Renal pelvis (tissue), 4 donors: ENCODE data around the gene CHP1. TPM values are rescaled to one million over a fixed set of nuclear protein-coding genes. Genes with fewer than 3 reads are reported as not detected.
"Not testable (repeated sequence)": the region's sequence is repeated elsewhere in the genome, so short reads cannot be mapped to it uniquely, and the experiment has no call there.

Experiments used
- DNase-seq: peaks from one replicate; pipeline ENCODE4 v3.0.0-alpha.2; 2013
- polyA plus RNA-seq, 3 donors: library from polyadenylated mRNA; unstranded; fragments of 120-200 nt; gene quantifications; one replicate each; pipeline ENCODE4 v1.2.1, GENCODE V29; 2013; ENCODE audit not compliant: insufficient read length in 3 of 3

The CHP1 gene
- polyA plus RNA-seq, 3 donors = 55.0 to 70.8 (median 59.6) TPM

DNA sequence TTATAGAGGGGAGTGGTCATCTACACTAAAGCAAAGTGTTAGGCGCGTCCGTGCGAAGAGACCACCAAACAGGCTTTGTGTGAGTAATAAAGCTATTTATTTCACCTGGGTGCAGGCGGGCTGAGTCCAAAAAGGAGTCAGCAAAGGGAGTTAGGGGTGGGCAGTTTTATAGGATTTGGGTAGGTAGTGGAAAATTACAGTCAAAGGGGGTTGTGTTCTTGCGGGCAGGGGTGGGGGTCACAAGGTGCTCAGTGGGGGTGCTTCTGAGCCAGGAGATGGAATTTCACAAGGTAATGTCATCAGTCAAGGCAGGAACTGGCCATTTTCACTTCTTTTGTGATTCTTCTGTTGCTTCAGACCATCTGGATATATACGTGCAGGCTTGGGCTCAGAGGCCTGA lies 54.2 kb downstream of the CHP1 start:
- no peak for DNase-seq

DNA sequence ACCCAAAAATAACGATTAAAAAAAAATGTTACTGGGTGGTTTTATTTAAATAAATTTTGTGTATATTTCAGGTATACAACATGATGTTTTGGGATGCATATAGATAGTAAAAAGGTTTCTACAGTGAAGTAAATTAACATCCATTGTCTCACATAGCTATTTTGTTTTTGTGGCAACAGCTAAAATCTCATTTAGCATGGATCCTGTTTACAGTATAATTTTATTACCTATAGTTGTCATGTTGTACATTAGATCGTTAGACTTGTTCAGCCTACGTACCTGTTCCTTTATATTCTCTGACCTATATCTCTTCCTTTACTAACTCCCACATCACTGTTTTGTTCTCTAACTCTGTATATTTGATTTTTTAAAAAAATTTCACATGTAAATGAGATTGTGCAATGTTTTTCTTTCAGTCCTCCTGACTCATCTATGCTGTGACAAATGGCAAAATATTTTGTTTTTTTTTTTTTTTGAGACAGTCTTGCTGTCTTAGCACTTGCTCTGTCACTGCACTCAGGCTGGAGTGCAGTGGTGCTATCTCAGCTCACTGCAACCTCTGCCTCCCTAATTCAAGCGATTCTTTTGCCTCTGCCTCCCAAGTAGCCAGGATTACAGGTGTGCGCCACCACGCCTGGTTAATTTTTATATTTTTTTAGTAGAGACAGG lies 55.7 kb downstream of the CHP1 start:
- DNase-seq = no peak

DNA sequence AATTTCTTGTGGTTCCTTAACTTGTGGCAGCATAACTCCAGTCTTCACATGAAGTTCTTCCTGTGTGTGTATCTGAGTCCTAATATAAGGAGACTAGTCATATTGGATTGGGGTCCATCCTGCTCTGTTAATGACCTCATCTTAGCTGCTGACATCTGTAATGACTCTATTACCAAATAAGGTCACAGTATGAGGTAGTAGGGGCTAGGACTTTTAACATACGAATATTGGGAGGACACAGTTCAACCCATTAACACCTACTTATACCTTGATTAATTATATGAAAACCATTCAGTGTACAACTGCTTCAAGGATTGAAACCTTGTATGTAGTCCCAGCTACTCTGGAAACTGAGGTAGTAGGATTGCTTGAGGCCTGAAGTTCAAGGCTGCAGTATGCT lies 57.4 kb downstream of the CHP1 start:
- no peak for DNase-seq

DNA sequence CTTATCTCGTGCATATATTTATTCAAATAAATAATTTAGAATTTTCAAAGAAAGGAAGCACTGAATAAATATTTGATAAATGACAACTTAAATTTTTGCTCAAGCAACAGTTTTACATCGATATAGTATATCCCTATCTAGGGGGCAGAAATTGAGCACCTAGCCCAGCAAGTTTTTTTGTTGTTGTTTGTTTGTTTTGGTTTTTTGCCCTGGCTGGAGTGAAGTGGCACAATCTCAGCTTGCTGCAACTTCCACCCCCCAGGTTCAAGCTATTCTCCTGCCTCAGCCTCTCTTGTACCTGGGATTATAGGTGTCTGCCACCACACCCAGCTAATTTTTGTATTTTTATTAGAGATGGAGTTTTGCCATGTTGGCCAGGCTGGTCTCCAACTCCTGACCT lies 58.9 kb downstream of the CHP1 start:
- no peak for DNase-seq

DNA sequence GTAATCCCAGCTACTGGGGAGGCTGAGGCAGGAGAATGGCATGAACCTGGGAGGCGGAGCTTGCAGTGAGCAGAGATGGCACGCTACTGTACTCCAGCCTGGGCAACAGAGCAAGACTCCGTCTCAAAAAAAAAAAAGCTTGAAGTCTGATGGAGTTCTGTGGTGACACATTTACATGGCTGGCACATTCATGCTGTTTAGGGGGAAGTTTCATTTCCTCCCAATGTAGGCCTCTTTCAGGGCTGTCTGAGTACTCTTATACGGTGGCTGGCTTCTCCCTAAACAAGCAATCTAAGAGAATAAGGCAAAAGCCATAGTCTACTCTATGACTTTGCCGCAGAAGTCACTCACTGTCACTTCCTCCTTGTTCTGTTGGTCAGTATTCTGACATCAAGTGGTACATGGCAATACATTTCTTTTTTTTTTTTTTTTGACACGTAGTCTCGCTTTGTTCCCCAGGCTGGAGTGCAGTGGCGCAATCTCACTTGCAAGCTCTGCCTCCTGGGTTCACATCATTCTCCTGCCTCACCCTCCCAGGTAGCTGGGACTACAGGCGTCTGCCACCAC lies 60.1 kb downstream of the CHP1 start:
- no peak for DNase-seq

DNA sequence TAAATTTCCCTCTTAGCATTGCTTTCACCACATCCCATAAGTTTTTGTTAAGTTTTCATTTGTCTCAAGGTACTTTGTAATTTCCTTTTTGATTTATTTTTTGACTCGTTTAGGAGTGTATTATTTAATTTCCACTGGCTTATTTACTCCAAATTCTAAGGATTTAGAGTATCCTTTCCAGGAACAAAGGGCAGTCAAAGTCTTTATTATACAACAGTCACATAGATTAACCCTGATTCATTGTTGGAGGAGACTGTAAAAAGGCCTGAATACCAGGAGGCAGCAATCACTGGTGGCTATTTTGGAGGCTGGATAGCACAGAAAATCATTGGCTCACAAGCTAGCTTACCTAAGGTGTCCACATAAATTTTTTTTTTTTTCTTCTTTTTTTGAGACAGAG lies 61.5 kb downstream of the CHP1 start:
- DNase-seq = no peak

DNA sequence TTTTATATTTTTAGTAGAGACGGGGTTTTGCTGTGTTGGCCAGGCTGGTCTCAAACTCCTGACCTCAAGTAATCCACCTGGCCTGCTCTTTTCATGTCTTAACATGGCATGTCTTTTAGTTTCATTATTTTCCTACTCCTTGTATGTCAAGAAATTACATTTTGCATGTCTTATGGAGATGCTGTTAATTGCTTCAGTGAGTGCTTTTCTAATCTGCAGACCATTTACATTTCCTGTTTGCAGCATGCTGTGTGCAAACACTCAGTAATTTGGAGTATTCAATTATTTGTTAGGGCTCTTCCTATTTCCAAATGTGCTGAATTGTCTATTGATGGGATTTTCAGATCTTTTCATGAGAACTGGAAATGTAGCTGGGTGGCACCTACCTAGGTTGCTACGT lies 70.1 kb downstream of the CHP1 start:
- not testable (repeated sequence) for DNase-seq

DNA sequence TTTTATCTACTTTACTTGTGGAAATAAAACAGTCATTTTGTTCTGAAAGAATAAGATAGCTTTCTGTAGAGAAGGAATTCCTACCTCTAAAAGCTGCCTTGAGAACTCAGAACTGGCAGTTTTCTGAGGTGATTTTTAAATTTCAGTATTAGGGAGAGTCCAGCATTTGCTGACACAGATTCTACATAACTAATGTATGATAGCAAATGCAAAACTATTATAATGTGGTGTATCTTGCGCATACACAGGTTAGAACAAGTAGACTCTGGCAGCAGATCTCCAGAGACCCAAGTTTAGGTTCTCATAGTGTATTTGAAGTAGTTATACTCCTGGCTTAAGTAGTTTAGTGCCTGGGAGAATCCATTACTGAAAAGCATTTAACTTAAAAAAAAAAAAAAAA lies 70.5 kb downstream of the CHP1 start:
- no peak for DNase-seq

DNA sequence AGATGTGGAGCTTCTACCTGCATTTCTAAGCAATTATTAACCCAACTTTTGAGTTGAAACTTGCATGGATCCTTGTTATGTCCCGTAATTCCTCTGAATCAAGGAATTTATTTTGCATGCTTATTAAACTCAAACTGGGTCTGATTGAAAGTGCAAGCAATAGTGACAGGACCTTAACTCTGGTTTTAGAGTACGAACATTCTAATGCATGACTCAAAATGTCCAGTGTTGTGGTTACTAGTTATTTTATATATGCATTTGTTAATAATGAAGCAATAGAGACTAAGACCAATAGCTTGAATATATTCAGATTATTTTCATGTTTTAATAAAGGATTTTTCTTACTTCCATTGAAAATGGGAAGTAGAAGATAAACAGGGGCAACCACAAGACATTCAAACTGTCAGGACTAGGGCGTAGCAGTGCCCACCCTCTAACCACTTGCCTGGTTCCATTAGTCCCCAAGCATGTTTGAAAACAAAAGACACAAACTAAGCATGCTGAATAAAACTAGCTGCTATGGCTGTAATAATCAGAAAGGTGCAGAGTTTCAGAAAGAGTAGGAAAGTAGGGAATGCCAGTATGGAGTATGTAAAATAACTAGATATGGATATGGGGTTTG lies 73.2 kb downstream of the CHP1 start:
- DNase-seq = no peak

DNA sequence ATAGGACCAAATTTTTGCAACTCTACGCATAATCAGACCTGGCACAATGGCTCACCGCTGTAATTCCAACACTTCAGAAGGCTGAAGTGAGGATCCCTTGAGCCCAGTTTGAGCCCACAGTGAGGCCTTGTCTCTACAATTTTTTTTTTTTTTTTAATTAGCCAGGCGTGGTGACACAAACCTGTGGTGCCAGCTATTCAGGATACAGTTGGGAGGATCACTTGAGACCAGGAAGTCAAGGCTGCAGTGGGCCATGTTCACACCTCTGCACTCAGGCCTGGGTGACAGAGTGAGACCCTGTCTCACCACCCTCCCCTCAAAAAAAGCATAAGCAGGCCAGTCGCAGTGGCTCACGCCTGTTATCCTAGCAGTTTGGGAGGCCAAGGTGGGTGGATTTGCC lies 76.6 kb downstream of the CHP1 start:
- DNase-seq = no peak

DNA sequence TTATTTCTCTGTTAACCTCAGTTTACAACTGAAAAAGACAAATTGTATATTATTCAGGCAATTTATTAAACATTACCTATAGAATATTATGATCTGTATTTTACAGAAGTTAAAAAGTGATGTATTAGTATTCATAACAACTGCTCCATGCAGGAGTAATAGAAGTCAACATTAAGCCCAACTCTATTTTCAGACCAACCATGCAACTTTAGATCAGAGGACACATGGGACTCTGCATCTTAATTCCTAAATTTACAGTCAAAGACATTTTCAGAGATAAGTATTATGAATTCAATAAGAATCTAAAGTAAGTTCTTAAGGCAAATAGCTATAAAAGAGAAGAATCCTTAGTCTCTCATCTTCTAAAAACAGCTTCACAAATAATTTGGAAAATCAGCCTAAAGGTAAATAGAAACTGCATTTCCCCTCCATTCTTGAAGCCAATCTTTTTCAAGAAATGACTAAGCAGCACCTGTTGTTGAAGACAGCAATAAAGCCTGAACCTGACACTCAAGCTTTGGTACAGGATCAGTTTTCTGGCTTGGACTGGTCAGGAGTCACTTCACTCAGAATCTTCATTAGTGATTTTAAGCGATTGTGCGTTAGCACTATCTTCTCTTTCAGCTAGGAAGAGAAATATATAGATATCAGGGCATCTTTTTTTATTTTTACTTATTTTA lies 78.3 kb downstream of the CHP1 start:
- no peak for DNase-seq

DNA sequence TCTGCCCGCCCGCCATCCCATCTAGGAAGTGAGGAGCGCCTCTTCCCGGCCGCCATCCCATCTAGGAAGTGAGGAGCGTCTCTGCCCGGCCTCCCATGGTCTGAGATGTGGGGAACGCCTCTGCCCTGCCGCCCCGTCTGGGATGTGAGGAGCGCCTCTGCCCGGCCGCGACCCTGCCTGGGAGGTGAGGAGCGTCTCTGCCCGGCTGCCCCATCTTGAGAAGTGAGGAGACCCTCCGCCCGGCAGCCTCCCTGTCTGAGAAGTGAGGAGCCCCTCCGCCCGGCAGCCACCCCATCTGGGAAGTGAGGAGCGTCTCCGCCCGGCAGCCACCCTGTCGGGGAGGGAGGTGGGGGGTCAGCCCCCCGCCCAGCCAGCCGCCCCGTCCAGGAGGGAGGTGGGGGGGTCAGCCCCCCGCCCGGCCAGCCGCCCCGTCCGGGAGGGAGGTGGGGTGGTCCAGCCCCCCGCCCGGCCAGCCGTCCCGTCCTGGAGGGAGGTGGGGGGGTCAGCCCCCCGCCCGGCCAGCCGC lies 89.8 kb downstream of the CHP1 start:
- not testable (repeated sequence) for DNase-seq

DNA sequence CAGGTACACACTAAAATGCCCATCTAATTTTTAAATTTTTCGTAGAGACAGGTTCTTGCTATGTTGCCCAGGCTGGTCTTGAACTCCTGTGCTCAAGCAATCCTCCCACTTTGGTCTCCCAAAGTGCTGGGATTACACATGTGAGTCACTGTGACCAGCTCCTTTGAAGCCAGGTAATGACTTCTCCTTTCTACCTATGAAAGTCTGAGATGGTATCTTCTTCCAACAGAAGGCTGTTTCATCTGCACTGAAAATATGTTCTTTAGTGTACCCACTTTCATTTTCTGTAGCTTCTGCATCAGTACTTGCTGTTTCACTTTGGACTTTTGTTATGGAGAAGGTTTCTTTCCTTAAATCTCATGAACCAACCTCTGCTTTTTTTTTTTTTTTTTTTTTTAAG lies 92.5 kb downstream of the CHP1 start:
- no peak for DNase-seq

DNA sequence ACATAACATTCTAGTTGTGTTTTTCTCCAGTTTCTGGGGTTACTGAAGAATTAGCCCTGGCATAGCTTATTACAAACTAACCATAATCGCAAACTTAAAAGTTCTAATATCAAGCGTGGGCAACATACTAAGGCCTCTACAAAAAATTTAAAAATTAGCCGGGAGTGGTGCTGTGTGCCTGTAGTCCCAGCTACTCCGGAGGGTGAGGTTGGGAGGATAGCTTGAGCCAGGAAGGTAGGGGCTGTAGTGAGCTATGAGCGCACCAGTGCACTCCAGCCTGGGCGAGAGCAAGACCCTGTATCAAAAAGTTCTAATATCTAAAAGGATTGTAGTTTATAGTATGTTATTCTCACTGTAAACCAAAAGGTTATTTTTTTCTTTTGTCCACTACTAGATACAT lies 100.2 kb downstream of the CHP1 start:
- no peak for DNase-seq

Other genes with a start within 250 kb of the CHP1 start
- gene INO80, start 115.0 kb upstream of the CHP1 start, polyA plus RNA-seq = 10 to 100 TPM; 23.1 to 25.7 (median 25.7) TPM
- not detected for gene EXD1, start 511 bp upstream of the CHP1 start, polyA plus RNA-seq
- gene OIP5, start 101.3 kb downstream of the CHP1 start, polyA plus RNA-seq = 10 to 100 TPM in 1 of 3 donors, 1 to 10 TPM in 2; 8.3 to 10.8 (median 9.0) TPM
- gene NUSAP1, start 101.6 kb downstream of the CHP1 start, polyA plus RNA-seq = 100 to 1,000 TPM in 1 of 3 donors, 10 to 100 TPM in 2; 89.8 to 102 (median 90.6) TPM
- 10 to 100 TPM; 23.7 to 25.4 (median 24.9) TPM for gene NDUFAF1, start 171.2 kb downstream of the CHP1 start, polyA plus RNA-seq
- 10 to 100 TPM; 57.7 to 71.1 (median 64.1) TPM for gene RTF1, start 185.8 kb downstream of the CHP1 start, polyA plus RNA-seq